GM21367 (cell line): Measurements from ENCODE around the gene RTN4RL2.

ENCODE experiments used
- ATAC-seq: cut with Tn5 transposase; IDR thresholded peaks from one replicate; pipeline ENCODE4 v1.9.1; 2021; ENCODE audit not compliant: unreplicated experiment

Gene RTN4RL2

GRCh38 chr11:57460022-57460757 is at the start of gene RTN4RL2:
TSS of gene RTN4RL2 (plus strand) at chr11:57460528. CDS start at chr11:57460866, 338 bp downstream.
- peak; percentile 48 for ATAC-seq

DNA sequence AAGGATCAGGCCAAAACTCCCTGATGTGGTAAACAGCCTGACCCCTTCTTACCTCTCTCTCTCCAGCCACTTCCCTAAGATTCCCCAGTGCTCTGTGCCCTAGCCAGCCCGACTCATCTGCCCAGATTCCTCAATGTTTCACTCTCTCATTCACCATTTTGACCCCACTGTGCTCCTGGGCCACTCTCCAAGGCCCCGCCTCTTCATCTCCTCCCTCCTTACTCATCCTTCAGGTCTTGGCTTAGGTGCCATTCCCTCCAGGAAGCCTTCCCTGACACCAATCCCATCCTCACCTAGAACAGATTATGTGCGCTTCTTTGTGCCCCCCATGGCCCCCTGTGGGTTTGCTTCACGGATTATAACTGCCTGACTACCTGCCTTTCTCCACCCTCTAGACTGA is 46.6 kb upstream of the RTN4RL2 start:
- ATAC-seq = no peak

DNA sequence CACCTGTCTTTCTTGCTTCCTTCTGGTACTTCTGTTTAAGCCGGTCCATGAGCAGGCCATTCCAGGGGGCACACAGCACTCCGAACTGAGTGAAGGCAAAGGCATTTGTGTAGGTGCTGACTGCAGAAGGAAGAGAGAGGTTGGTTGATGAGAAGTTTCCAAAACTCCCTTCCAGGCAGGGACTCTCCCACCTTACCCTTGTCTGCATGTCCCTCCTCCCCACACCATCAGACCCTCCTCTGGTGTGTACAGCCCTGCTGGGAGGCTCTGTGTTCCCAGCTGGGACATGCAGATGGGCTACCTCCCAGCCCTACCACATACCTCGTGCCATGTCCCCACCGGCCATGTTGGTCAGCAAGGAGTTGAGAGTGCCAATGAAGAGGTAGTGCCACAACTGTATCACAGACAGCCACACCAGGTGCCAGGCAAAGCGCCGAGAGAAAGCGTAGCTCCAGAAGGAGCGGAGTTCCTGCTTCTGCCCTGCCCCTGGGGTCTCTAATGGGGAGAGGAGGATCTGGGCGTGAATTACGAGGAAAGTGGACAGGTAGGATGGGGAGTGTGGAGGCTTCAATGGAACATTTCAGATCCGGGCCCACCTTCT is 45.6 kb upstream of the RTN4RL2 start:
- no peak for ATAC-seq

- no peak for ATAC-seq
Observed at GRCh38 chr11:57416436-57416835, 43.9 kb upstream of the RTN4RL2 start.

- no peak for ATAC-seq
Observed at GRCh38 chr11:57417056-57417455, 43.3 kb upstream of the RTN4RL2 start.

- ATAC-seq = no peak
Observed at GRCh38 chr11:57418131-57418530, 42.2 kb upstream of the RTN4RL2 start.

GRCh38 chr11:57419146-57419545 is 41.2 kb upstream of the RTN4RL2 start:
- ATAC-seq = no peak

GRCh38 chr11:57421066-57421465 is 39.3 kb upstream of the RTN4RL2 start:
- ATAC-seq = no peak

DNA sequence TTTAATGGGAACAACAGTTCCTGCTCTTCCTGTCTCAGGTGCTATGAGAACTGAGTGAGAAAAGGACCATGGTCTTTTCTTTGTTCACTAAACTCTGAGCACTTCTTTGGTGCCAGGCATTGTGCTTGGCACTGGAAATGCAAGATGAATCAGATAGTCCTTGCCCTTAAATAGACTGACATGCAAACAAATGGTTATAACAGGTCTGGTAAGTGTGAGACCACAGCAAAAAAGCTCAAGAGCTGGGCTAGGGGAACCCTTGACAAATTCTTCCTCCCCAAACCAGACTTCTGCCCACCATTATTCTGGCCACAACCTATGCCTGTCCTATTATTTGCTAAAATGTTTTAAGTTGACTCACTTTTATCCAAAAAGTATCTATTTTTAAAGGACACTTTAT is 38.5 kb upstream of the RTN4RL2 start:
- no peak for ATAC-seq

- no peak for ATAC-seq
Observed at GRCh38 chr11:57422669-57423068, 37.7 kb upstream of the RTN4RL2 start.

DNA sequence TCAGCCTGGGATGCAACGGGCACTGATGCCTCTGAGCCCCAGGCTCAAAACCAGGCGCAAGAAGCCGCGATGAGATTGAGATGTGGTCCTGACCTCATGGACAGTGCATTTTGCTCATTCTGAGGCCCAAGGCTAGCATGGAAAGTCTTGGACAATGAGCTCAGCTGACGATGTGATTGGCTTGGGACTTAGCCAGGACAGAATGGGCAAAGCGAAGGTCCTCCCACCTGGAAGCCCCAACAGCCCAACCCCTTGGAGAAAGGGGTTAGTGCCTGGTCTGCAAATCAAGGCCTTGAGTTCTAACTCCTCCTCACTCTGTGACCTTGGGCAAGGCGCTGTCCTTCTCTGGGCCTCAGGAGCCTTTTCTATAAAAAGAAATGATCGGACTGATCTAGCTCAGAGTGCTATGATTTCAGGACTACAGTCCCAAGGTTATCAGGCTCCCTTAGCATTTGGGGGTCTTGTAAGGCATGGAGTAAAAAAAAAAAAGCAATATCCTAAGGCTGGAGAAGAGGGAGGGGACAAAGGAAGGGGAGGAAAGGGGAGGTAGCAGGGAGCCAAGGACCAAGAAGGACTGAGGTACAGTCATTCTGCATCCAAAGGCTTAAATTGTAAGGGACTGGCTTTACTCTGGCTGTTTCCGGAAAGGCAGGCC is 36.1 kb upstream of the RTN4RL2 start:
- no peak for ATAC-seq

DNA sequence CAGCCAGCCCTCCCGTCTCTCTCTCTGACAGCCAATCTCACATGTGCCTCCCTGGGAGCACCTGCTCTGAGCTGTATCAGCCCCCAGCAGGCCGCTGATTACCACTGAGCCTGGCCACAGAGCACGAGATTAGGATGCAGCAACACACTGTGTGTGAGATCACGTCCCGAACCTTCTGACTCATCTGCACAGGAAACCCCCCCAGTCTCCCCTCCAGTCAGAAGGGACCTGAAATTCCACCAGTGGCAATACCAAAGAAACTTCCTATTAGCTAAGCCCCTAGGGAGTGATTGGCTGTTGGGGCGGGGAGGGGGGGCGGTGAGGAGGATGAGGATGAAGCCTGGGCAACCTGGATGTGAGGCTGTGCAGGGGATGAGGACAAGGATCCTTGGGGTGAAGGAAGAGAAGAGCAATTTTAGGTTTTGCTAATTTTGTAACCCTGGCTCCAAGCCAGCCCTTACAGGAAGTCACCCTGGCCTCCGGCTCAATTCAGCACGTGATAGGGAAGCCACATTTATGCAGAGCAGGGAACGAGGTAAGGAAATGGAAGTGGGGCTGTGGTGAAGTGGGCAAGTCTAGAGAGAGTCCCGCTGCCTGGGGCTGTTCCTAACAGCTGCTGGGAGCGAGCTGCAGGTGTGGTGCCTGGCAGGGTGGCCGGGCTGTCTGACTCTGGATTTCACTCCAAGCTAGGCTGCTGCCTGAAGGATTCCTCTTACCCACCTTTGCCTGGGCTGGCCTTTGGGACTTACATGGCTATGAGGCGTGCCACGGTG is 35.4 kb upstream of the RTN4RL2 start:
- ATAC-seq = peak; percentile 88

- no peak for ATAC-seq
Observed at GRCh38 chr11:57425565-57426438, 34.5 kb upstream of the RTN4RL2 start.

DNA sequence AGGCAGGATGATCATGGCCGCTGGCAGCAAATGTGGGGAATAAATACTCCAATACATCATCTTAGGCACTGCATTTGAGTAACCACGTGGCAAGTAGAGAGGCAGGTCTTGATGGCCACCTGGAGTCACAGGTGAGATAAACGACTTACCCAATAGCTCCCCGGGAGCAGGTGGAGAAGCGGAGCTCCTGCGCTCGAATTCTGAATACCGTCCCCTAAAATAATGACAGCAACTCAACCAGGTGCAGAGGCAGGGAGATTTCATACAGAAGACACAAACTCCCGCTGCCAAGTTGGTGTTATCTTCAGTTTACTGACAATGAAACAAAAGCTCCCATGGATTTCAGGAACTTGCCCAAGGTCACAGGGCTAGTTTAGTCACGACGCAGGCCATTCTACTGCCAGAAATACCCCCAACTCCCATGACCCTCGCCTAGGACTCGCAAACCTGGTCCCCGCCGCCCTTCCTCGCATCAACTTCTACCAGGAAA is 33.8 kb upstream of the RTN4RL2 start:
- ATAC-seq = no peak

DNA sequence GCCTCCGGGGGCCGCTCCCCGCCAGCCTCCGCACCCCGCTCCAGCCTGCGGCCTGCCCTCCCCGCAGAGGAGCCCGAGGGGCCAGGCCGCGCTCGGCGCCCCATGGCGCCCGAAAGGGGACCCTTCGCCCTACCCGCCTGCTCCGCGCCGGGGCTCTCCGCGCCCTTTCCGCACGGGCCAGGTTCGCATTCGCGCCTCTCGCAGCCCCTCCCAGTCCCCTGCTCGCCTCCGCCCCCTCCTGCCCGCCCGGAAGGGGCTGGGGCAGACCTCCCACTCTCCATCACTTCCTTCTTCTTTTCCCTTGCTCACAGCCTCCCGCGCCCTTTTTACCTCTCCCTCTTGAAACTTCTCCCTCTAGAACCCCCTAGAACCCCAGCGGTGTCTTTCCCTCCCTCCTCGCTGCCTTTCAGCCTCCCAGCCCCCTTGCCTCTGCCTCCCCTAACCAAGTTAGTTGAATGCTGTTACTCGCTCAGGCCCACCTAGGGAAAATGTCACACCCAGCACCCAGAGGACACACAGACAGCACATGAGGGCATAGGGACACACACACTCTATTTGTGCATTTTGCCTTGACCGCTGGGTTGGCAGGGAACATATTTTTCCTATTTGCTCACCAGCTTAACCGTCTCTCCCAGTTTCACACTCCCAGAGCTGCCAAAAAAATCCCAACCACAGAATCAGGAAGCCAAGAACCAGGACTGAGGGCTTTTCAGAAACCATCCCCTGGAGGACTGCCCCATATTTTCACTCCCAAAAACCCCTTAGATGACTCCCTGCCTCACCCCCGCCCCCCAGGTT is 33.2 kb upstream of the RTN4RL2 start, which contains the start of gene SLC43A3:
Gene SLC43A3, minus strand, starts transcription at position 193 of the 798 bp plus-strand sequence. CDS start 949 bp downstream, outside the sequence.
- peak; percentile 50 for ATAC-seq

- no peak for ATAC-seq
Observed at GRCh38 chr11:57427727-57428082, 32.6 kb upstream of the RTN4RL2 start.

DNA sequence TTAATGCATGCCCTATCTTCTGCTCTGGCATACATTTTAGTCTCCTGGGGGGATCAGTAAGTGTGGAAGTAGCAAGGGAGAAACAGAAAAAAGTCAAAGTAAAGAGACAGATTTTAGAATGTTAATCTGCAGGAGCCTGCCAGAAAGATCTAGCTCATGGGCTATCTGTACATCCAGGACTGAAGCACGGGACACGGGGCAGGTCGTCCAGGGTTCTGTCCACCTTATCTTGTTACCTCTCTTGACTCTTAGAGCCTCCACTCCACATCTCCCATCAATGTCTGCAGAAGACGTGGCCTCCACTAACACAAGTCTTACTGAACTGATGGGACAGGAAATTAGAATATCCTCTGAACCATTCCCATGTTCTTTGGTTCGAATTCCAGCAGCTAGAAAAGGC is 31.7 kb upstream of the RTN4RL2 start:
- no peak for ATAC-seq

DNA sequence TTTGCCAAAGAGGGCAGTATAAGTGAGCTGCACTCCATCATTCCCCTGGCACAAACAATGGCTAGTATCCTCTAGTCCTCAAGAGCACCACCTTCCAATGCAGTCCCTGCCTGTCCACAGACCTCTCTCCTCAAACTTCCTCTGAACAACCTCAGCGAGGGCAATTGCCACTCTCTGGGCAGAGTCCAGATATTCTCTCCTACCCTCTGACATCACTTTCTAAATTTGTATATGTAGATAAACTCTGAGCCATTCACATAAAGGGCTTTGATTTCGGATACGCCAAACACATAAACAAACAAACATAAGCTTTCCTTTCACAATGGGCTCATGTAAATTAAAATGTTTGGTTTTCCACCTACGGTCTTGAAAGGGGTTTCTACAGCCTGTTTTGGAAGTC is 30.4 kb upstream of the RTN4RL2 start:
- ATAC-seq = no peak

GRCh38 chr11:57430952-57431351 is 29.4 kb upstream of the RTN4RL2 start:
- no peak for ATAC-seq
